ENCODE data around the gene BBS9. TPM values are rescaled to one million over a fixed set of nuclear protein-coding genes. Genes with fewer than 3 reads are reported as not detected.
"Not testable (repeated sequence)": the region's sequence is repeated elsewhere in the genome, so short reads cannot be mapped to it uniquely, and the experiment has no call there.

Gene BBS9
- total RNA-seq, 2 experiments from 2014 or later = 16.0 to 20.4 TPM

- Mint-ChIP-seq H3K4me1 (ENCODE audit: low read depth) (no peaks in the 10 kb centered on the region), H3K36me3 (ENCODE audit: low read depth) (peaks cover 1% of the 10 kb centered on the region), H3K9me3 (peaks cover 8% of the 10 kb centered on the region), H3K27me3 (no peaks in the 10 kb centered on the region), H3K4me3 (no peak overlapping the region), H3K27ac (no peak overlapping the region)
- DNase-seq (no peak), ATAC-seq (ENCODE audit: poor library complexity) (no peak)
- CTCF ChIA-PET = no interaction called here
- no peaks in the 10 kb centered on the region for H3K4me1 ChIP-seq (ENCODE audit: insufficient read depth, low read length)
- no peak for TF ChIP-seq CTCF (IDR thresholded peaks at IDR 0.05)
- intact Hi-C loops (cut with DNase I, micrococcal nuclease) = no loop called here
- H3K27me3 ChIP-seq (ENCODE audit: control insufficient read depth in 1 of 2, insufficient read depth in 2 of 2, low read length in 2 of 2) = no peaks in the 10 kb centered on the region
- H3K36me3 ChIP-seq (ENCODE audit: insufficient read depth, low read length) = no peaks in the 10 kb centered on the region
- no peaks in the 10 kb centered on the region for H3K9me3 ChIP-seq (ENCODE audit: control insufficient read depth in 1 of 2, insufficient read depth in 1 of 2, low read length in 2 of 2)
- no peak overlapping the region for H3K4me3 ChIP-seq (ENCODE audit: low read length)
- H3K27ac ChIP-seq (ENCODE audit: low read depth in 1 of 2, low read length in 2 of 2) = no peak overlapping the region
- POLR2A ChIA-PET = no interaction called here
These were observed 343.1 kb downstream of the BBS9 start for GRCh38 chr7:33472348-33473025.

- H3K36me3 Mint-ChIP-seq (ENCODE audit: low read depth) = peaks cover 34% of the 10 kb centered on the region
- no peak for DNase-seq
These were observed 348.5 kb downstream of the BBS9 start for GRCh38 chr7:33477719-33478480.

GRCh38 chr7:33484476-33484875 is 355.1 kb downstream of the BBS9 start:
- H3K27ac ChIP-seq (ENCODE audit: low read depth in 1 of 2, low read length in 2 of 2); H3K4me3 Mint-ChIP-seq; DNase-seq; ATAC-seq (ENCODE audit: poor library complexity); H3K4me3 ChIP-seq (ENCODE audit: low read length); H3K4me1 ChIP-seq (ENCODE audit: insufficient read depth, low read length); H3K36me3 ChIP-seq (ENCODE audit: insufficient read depth, low read length); POLR2A ChIA-PET; H3K27me3 ChIP-seq (ENCODE audit: control insufficient read depth in 1 of 2, insufficient read depth in 2 of 2, low read length in 2 of 2); H3K27ac Mint-ChIP-seq; CTCF ChIA-PET; H3K27me3 Mint-ChIP-seq; H3K9me3 Mint-ChIP-seq; H3K9me3 ChIP-seq (ENCODE audit: control insufficient read depth in 1 of 2, insufficient read depth in 1 of 2, low read length in 2 of 2); H3K4me1 Mint-ChIP-seq (ENCODE audit: low read depth); intact Hi-C loops (cut with DNase I, micrococcal nuclease): not testable (repeated sequence)
- peaks cover 33% of the 10 kb centered on the region for H3K36me3 Mint-ChIP-seq (ENCODE audit: low read depth)

More at GRCh38 chr7:33477719-33478480, 348.5 kb downstream of the BBS9 start:
- H3K27me3 ChIP-seq (ENCODE audit: control insufficient read depth in 1 of 2, insufficient read depth in 2 of 2, low read length in 2 of 2) = no peaks in the 10 kb centered on the region
- POLR2A ChIA-PET = interaction anchor here (0.5 kb wide), 1 partner anchor 36 kb away, joined by 3 read pairs; no protein-coding TSS in a partner anchor
- Mint-ChIP-seq H3K4me1 (ENCODE audit: low read depth) (no peaks in the 10 kb centered on the region), H3K27me3 (no peaks in the 10 kb centered on the region), H3K4me3 (no peak overlapping the region), H3K9me3 (peaks cover 2% of the 10 kb centered on the region), H3K27ac (no peak overlapping the region)
- CTCF ChIA-PET = no interaction called here
- no peaks in the 10 kb centered on the region for H3K36me3 ChIP-seq (ENCODE audit: insufficient read depth, low read length)
- no peak overlapping the region for H3K4me3 ChIP-seq (ENCODE audit: low read length)
- no peaks in the 10 kb centered on the region for H3K9me3 ChIP-seq (ENCODE audit: control insufficient read depth in 1 of 2, insufficient read depth in 1 of 2, low read length in 2 of 2)
- H3K27ac ChIP-seq (ENCODE audit: low read depth in 1 of 2, low read length in 2 of 2) = no peak overlapping the region
- TF ChIP-seq CTCF (IDR thresholded peaks at IDR 0.05) = no peak
- H3K4me1 ChIP-seq (ENCODE audit: insufficient read depth, low read length) = no peaks in the 10 kb centered on the region
- intact Hi-C loops (cut with DNase I, micrococcal nuclease) = no loop called here
- no peak for ATAC-seq (ENCODE audit: poor library complexity)
